Amniotic stem cell (primary cell): ENCODE measurements around the gene GALNT2.

Source experiments
- DNase-seq: peaks from one replicate; lab custom pipeline; 2025; lab: John Stamatoyannopoulos, UW

GALNT2 gene

GRCh38 chr1:230211436-230212145 is 144.6 kb downstream of the GALNT2 start:
- DNase-seq, result no peak

GRCh38 chr1:230212405-230212936 is 145.4 kb downstream of the GALNT2 start:
- DNase-seq, result no peak

- no peak for DNase-seq
These were observed 148.0 kb downstream of the GALNT2 start for GRCh38 chr1:230215031-230215430.

- DNase-seq, result no peak
These were observed 148.5 kb downstream of the GALNT2 start for GRCh38 chr1:230215529-230215928.

- no peak for DNase-seq
These were observed 149.9 kb downstream of the GALNT2 start for GRCh38 chr1:230216896-230217295.

GRCh38 chr1:230218667-230219066 is 151.6 kb downstream of the GALNT2 start:
- DNase-seq, result no peak

- DNase-seq, result no peak
These were observed 152.4 kb downstream of the GALNT2 start for GRCh38 chr1:230219174-230220067.

- DNase-seq, result no peak
These were observed 153.4 kb downstream of the GALNT2 start for GRCh38 chr1:230220478-230220877.

GRCh38 chr1:230220907-230221306 is 153.9 kb downstream of the GALNT2 start:
- no peak for DNase-seq

GRCh38 chr1:230222678-230223077 is 155.6 kb downstream of the GALNT2 start:
- DNase-seq, result no peak

GRCh38 chr1:230224101-230224960 is 157.3 kb downstream of the GALNT2 start:
- DNase-seq, result no peak

GRCh38 chr1:230226007-230226800 is 159.2 kb downstream of the GALNT2 start:
- DNase-seq, result no peak

- no peak for DNase-seq
These were observed 159.8 kb downstream of the GALNT2 start for GRCh38 chr1:230226814-230227213.

GRCh38 chr1:230228236-230228897 is 161.3 kb downstream of the GALNT2 start:
- no peak for DNase-seq

- no peak for DNase-seq
These were observed 163.2 kb downstream of the GALNT2 start for GRCh38 chr1:230230273-230230672.

GRCh38 chr1:230230948-230231773 is 164.1 kb downstream of the GALNT2 start:
- no peak for DNase-seq

GRCh38 chr1:230231774-230232145 is 164.7 kb downstream of the GALNT2 start:
- no peak for DNase-seq

GRCh38 chr1:230232371-230232771 is 165.3 kb downstream of the GALNT2 start:
- DNase-seq, result no peak

- DNase-seq, result no peak
These were observed 166.7 kb downstream of the GALNT2 start for GRCh38 chr1:230233786-230234185.

GRCh38 chr1:230235876-230236275 is 168.8 kb downstream of the GALNT2 start:
- DNase-seq, result no peak
